ENCODE measurements around the gene AFMID.

DNA sequence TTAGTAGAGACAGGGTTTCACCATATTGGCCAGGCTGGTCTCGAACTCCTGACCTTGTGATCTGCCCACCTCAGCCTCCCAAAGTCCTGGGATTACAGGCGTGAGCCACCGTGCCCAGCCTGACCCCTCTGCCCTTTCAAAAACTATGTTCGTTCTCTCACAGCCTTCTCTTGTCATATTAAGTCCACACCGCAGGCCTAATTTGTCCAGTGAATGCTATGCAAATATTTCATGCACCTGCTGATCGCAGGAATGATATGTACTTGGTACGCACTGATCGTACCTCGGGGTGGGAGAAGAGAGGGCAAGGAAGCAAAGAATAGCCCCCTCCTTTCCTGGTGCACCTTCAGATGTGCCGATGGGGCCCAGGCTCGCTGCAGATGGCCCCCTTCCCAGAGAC is 23.9 kb downstream of the AFMID start:
- TF ChIP-seq, protein P1, sequence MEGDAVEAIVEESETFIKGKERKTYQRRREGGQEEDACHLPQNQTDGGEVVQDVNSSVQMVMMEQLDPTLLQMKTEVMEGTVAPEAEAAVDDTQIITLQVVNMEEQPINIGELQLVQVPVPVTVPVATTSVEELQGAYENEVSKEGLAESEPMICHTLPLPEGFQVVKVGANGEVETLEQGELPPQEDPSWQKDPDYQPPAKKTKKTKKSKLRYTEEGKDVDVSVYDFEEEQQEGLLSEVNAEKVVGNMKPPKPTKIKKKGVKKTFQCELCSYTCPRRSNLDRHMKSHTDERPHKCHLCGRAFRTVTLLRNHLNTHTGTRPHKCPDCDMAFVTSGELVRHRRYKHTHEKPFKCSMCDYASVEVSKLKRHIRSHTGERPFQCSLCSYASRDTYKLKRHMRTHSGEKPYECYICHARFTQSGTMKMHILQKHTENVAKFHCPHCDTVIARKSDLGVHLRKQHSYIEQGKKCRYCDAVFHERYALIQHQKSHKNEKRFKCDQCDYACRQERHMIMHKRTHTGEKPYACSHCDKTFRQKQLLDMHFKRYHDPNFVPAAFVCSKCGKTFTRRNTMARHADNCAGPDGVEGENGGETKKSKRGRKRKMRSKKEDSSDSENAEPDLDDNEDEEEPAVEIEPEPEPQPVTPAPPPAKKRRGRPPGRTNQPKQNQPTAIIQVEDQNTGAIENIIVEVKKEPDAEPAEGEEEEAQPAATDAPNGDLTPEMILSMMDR (IDR thresholded peaks at IDR 0.05), result no peak
- TF ChIP-seq POLR2A (IDR thresholded peaks at IDR 0.05) (no peak), POLR2AphosphoS5 (IDR thresholded peaks at IDR 0.05; ENCODE audit: insufficient read depth in 1 of 2, low read depth in 1 of 2) (no peak)
